H9 (cell line): Measurements from ENCODE around the gene UNK. TPM values are rescaled to one million over a fixed set of nuclear protein-coding genes. Genes with fewer than 3 reads are reported as not detected.
"Not testable (repeated sequence)": the region's sequence is repeated elsewhere in the genome, so short reads cannot be mapped to it uniquely, and the experiment has no call there.

Experiments used
- DNase-seq: peaks from one replicate; pipeline ENCODE4 v3.0.0-alpha.2; 2017
- H2AFZ ChIP-seq: one replicate; pipeline ENCODE4 v1.6.1; 2013; ENCODE audit warnings: mild to moderate bottlenecking, low read length, control low read depth, moderate library complexity
- H2AK5ac ChIP-seq: 2 replicates; pipeline ENCODE4 v1.6.1; 2013; ENCODE audit warnings: low read length, control low read depth, mixed read lengths; ENCODE audit not compliant: insufficient read length
- H2BK120ac ChIP-seq: one replicate; pipeline ENCODE4 v1.6.1; 2013; ENCODE audit warnings: low read depth, mild to moderate bottlenecking, low read length, control low read depth, inconsistent platforms; ENCODE audit not compliant: poor library complexity, severe bottlenecking
- H2BK12ac ChIP-seq: 2 replicates; pipeline ENCODE4 v1.6.1; 2013; ENCODE audit warnings: low read length, control low read depth, mixed read lengths, low read depth; ENCODE audit not compliant: insufficient read length
- H2BK15ac ChIP-seq: 2 replicates; pipeline ENCODE4 v1.6.1; 2013; ENCODE audit warnings: low read depth, low read length, control low read depth
- H2BK20ac ChIP-seq: one replicate; pipeline ENCODE4 v1.6.1; 2013; ENCODE audit warnings: low read depth, mild to moderate bottlenecking, low read length, control low read depth, inconsistent platforms; ENCODE audit not compliant: poor library complexity, severe bottlenecking
- H2BK5ac ChIP-seq: 2 replicates; pipeline ENCODE4 v1.6.1; 2013; ENCODE audit warnings: low read length, control low read depth, mixed read lengths; ENCODE audit not compliant: insufficient read length
- H3K14ac ChIP-seq: 2 replicates; pipeline ENCODE4 v1.6.1; 2013; ENCODE audit warnings: low read length, control low read depth; ENCODE audit not compliant: insufficient read depth
- H3K18ac ChIP-seq: 2 replicates; pipeline ENCODE4 v1.6.1; 2013; ENCODE audit warnings: low read depth, mild to moderate bottlenecking, mixed read lengths, low read length, control low read depth; ENCODE audit not compliant: insufficient read length
- H3K23ac ChIP-seq: 2 replicates; pipeline ENCODE4 v1.6.1; 2013; ENCODE audit warnings: low read length, control low read depth, mixed read lengths, low read depth; ENCODE audit not compliant: insufficient read length
- H3K23me2 ChIP-seq: 2 replicates; pipeline ENCODE4 v1.6.1; 2013; ENCODE audit warnings: low read depth, mild to moderate bottlenecking, mixed read lengths, low read length, control low read depth; ENCODE audit not compliant: insufficient read length, poor library complexity, severe bottlenecking
- H3K27ac ChIP-seq: 2 replicates; pipeline ENCODE4 v1.5.1; 2013; ENCODE audit warnings: low read length, control low read depth, mixed read lengths, low read depth; ENCODE audit not compliant: insufficient read length
- H3K27me3 ChIP-seq: 2 replicates; pipeline ENCODE4 v1.6.1; 2013; ENCODE audit warnings: low read length, control low read depth, inconsistent platforms; ENCODE audit not compliant: insufficient read depth
- H3K4ac ChIP-seq: 2 replicates; pipeline ENCODE4 v1.6.1; 2013; ENCODE audit warnings: low read depth, mild to moderate bottlenecking, control low read depth, inconsistent platforms, low read length, moderate library complexity
- H3K4me1 ChIP-seq: 2 replicates; pipeline ENCODE4 v1.6.1; 2013; ENCODE audit warnings: low read length, control low read depth, inconsistent platforms; ENCODE audit not compliant: insufficient read depth
- H3K4me2 ChIP-seq: 2 replicates; pipeline ENCODE4 v1.6.1; 2013; ENCODE audit warnings: low read length, control low read depth, mixed read lengths; ENCODE audit not compliant: insufficient read length, insufficient read depth
- H3K56ac ChIP-seq: 2 replicates; pipeline ENCODE4 v1.6.1; 2013; ENCODE audit warnings: low read depth, mild to moderate bottlenecking, mixed read lengths, low read length, control low read depth; ENCODE audit not compliant: insufficient read length
- H3K79me1 ChIP-seq: 2 replicates; pipeline ENCODE4 v1.6.1; 2013; ENCODE audit warnings: low read depth, mild to moderate bottlenecking, moderate library complexity, low read length, control low read depth, inconsistent platforms; ENCODE audit not compliant: insufficient read depth, poor library complexity, severe bottlenecking
- H3K79me2 ChIP-seq: 2 replicates; pipeline ENCODE4 v1.6.1; 2013; ENCODE audit warnings: low read length, control low read depth, inconsistent platforms; ENCODE audit not compliant: insufficient read depth
- H3K9ac ChIP-seq: 2 replicates; pipeline ENCODE4 v1.6.1; 2013; ENCODE audit warnings: low read length, control low read depth, mixed read lengths; ENCODE audit not compliant: insufficient read length; ENCODE audit errors: extremely low read depth
- H3K9me3 ChIP-seq: one replicate; pipeline ENCODE4 v1.6.1; 2013; ENCODE audit warnings: low read depth, low read length, inconsistent platforms; ENCODE audit not compliant: control insufficient read depth
- H3T11ph ChIP-seq: one replicate; pipeline ENCODE4 v1.6.1; 2013; ENCODE audit warnings: mild to moderate bottlenecking, low read length, control low read depth, inconsistent platforms
- H4K20me1 ChIP-seq: one replicate; pipeline ENCODE4 v1.6.1; 2013; ENCODE audit not compliant: control insufficient read depth, insufficient read length, insufficient read depth
- H4K5ac ChIP-seq: 2 replicates; pipeline ENCODE4 v1.6.1; 2013; ENCODE audit warnings: low read depth, mild to moderate bottlenecking, mixed read lengths, low read length, control low read depth; ENCODE audit not compliant: insufficient read length
- H4K8ac ChIP-seq: replicated peaks from 2 replicates; pipeline ENCODE4 v1.6.1; 2013; ENCODE audit warnings: low read length, control low read depth, mixed read lengths, low read depth; ENCODE audit not compliant: insufficient read length
- H4K91ac ChIP-seq: 2 replicates; pipeline ENCODE4 v1.6.1; 2013; ENCODE audit warnings: low read depth, mild to moderate bottlenecking, moderate library complexity, mixed read lengths, low read length, control low read depth; ENCODE audit not compliant: insufficient read length
- H3K27ac Mint-ChIP-seq, 3 experiments: 2 replicates in 2 of 3; 3 replicates in 1 of 3; pipeline ENCODE4 v1.8.0; 2020 to 2021; ENCODE audit warnings: mixed read lengths in 3 of 3, mild to moderate bottlenecking in 1 of 3, moderate library complexity in 1 of 3
- H3K27me3 Mint-ChIP-seq: 2 replicates; pipeline ENCODE4 v1.8.0; 2021; ENCODE audit warnings: low read depth, mild to moderate bottlenecking, moderate library complexity, mixed read lengths
- H3K36me3 Mint-ChIP-seq, 3 experiments: 2 replicates in 2 of 3; 3 replicates in 1 of 3; pipeline ENCODE4 v1.8.0; 2020 to 2021; ENCODE audit warnings: low read depth in 3 of 3, mixed read lengths in 3 of 3; ENCODE audit not compliant: insufficient read depth in 1 of 3
- H3K4me1 Mint-ChIP-seq, 2 experiments: 2 replicates each; pipeline ENCODE4 v1.8.0; 2020; ENCODE audit warnings: mixed read lengths in 2 of 2
- H3K4me3 Mint-ChIP-seq, 2 experiments: 2 replicates in 1 of 2; 3 replicates in 1 of 2; pipeline ENCODE4 v1.8.0; 2020 to 2021; ENCODE audit warnings: mild to moderate bottlenecking in 2 of 2, mixed read lengths in 2 of 2, moderate library complexity in 1 of 2
- H3K9me3 Mint-ChIP-seq, 2 experiments: 2 replicates in 1 of 2; 3 replicates in 1 of 2; pipeline ENCODE4 v1.8.0; 2020; ENCODE audit warnings: mild to moderate bottlenecking in 2 of 2, mixed read lengths in 2 of 2, moderate library complexity in 1 of 2
- WGBS: extraction: QIAGEN DNeasy Blood & Tissue Kit; methylation state at CpG from one replicate; pipeline ENCODE4 v1.1.7; 2013; ENCODE audit warnings: missing lambda C conversion rate, low lambda C conversion rate, mixed read lengths; ENCODE audit not compliant: insufficient read length; ENCODE audit errors: extremely low coverage; 5-methylcytosine and 5-hydroxymethylcytosine counted together
- total RNA-seq: library from RNA; stranded (reverse); gene quantifications from 2 replicates; pipeline ENCODE4 v1.2.1, GENCODE V29; 2021
- TF ChIP-seq, protein P1 (sequence below): fragments of 200-600 bp; sonication (generic); conservative IDR thresholded peaks from 3 replicates; pipeline ENCODE4 v1.8.0; 2021; ENCODE audit warnings: antibody characterized with exemption, mild to moderate bottlenecking

UNK gene
- total RNA-seq, 1 experiment from 2014 or later = 36.4 TPM

- Histone ChIP-seq H3K23ac (no peak overlapping the region), H4K8ac (no peak overlapping the region), H3K4me2 (no peak overlapping the region), H3K9me3 (no peaks in the 10 kb centered on the region), H4K20me1 (peaks cover 2% of the 10 kb centered on the region), H2AK5ac (no peak overlapping the region), H3T11ph (no peak overlapping the region), H3K14ac (no peak overlapping the region), H3K27me3 (no peaks in the 10 kb centered on the region), H3K23me2 (peaks cover 2% of the 10 kb centered on the region), H3K56ac (no peak overlapping the region), H2BK5ac (no peak overlapping the region), H3K4me1 (peaks cover 5% of the 10 kb centered on the region), H3K79me2 (peaks cover 5% of the 10 kb centered on the region; the same call in 1 of the 2 replicates), H2BK20ac (no peak overlapping the region), H2AFZ (no peak overlapping the region), H3K27ac (no peak overlapping the region), H2BK120ac (no peak overlapping the region), H4K91ac (no peak overlapping the region), H2BK15ac (no peak overlapping the region), H3K9ac (no peak overlapping the region), H4K5ac (no peak overlapping the region), H3K18ac (no peak overlapping the region), H3K4ac (no peak overlapping the region), H3K79me1 (peaks cover 4% of the 10 kb centered on the region), H2BK12ac (no peak overlapping the region)
- H3K9me3 Mint-ChIP-seq = no peaks in the 10 kb centered on the region
- no peak overlapping the region for H3K4me3 Mint-ChIP-seq
- no peak for DNase-seq
- peaks cover 22 to 51% (median 48%) of the 10 kb centered on the region in 3 experiments for H3K36me3 Mint-ChIP-seq
- no CpG with 5 or more reads among the region's 12 CpGs for WGBS
- no peak overlapping the region for H3K27ac Mint-ChIP-seq
- no peaks in the 10 kb centered on the region for H3K27me3 Mint-ChIP-seq
- H3K4me1 Mint-ChIP-seq = peaks cover 7 to 10% of the 10 kb centered on the region in 2 experiments
- TF ChIP-seq, protein P1, sequence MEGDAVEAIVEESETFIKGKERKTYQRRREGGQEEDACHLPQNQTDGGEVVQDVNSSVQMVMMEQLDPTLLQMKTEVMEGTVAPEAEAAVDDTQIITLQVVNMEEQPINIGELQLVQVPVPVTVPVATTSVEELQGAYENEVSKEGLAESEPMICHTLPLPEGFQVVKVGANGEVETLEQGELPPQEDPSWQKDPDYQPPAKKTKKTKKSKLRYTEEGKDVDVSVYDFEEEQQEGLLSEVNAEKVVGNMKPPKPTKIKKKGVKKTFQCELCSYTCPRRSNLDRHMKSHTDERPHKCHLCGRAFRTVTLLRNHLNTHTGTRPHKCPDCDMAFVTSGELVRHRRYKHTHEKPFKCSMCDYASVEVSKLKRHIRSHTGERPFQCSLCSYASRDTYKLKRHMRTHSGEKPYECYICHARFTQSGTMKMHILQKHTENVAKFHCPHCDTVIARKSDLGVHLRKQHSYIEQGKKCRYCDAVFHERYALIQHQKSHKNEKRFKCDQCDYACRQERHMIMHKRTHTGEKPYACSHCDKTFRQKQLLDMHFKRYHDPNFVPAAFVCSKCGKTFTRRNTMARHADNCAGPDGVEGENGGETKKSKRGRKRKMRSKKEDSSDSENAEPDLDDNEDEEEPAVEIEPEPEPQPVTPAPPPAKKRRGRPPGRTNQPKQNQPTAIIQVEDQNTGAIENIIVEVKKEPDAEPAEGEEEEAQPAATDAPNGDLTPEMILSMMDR = no peak
These were observed 66.5 kb downstream of the UNK start for GRCh38 chr17:75850928-75851692.

GRCh38 chr17:75851693-75851991 lies 67.0 kb downstream of the UNK start:
- not testable (repeated sequence) for H3K79me1 ChIP-seq, DNase-seq, H2BK20ac ChIP-seq, H3K9ac ChIP-seq, H3K27me3 Mint-ChIP-seq, H3K27ac Mint-ChIP-seq, H4K91ac ChIP-seq, H2AFZ ChIP-seq, H3T11ph ChIP-seq, H2BK120ac ChIP-seq, H4K8ac ChIP-seq, H3K18ac ChIP-seq, H3K27ac ChIP-seq, H4K20me1 ChIP-seq, H3K79me2 ChIP-seq, H3K23ac ChIP-seq, H3K14ac ChIP-seq, H4K5ac ChIP-seq, H3K9me3 Mint-ChIP-seq, H3K9me3 ChIP-seq, H3K23me2 ChIP-seq, H3K56ac ChIP-seq, H2AK5ac ChIP-seq, H3K4me3 Mint-ChIP-seq, H3K4me2 ChIP-seq, H2BK15ac ChIP-seq, H3K27me3 ChIP-seq, H2BK12ac ChIP-seq, H3K4ac ChIP-seq, H3K4me1 ChIP-seq, H2BK5ac ChIP-seq
- peaks cover 7 to 15% of the 10 kb centered on the region in 2 experiments for H3K4me1 Mint-ChIP-seq
- H3K36me3 Mint-ChIP-seq = peaks cover 19 to 46% (median 43%) of the 10 kb centered on the region in 3 experiments
- WGBS = no CpG with 5 or more reads among the region's 15 CpGs
